Measurements from ENCODE around the gene STAT4. TPM values are rescaled to one million over a fixed set of nuclear protein-coding genes. Genes with fewer than 3 reads are reported as not detected.

The STAT4 gene
- total RNA-seq, 2 experiments from 2014 or later: 50.7 to 51.5 TPM

DNA sequence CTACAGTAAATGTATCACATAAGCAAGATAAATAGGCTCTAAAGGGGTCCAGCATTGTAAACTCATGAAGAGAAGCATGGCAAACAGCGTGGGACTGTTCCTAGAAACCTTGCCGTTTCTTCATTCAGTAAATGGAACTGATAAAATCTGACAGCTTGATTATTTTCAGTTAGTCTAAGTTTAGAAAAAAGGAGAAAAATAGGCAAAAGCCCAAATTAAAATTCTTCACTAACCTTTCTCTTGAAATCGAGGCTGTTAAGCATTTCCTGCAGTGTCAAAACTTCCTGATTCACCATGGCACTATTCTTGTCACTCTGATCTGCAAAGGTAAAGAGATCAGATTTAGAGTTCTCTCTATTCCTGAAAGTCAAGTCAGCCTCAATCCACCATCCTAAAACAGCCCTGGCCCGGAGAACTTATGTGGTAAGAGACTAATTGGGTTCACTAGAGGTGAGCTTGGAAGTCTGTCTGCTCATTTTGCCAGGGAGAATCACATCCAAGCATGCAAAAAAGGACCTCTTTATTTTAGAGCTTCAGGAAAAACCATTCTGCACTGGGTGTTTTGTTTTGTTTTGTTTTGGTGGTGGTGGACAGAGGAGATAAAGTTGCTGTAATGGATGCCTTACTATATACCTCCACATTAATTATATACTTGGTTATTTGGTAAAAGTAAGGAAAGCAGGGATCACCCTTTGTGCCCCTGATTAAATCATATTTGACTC lies 84.4 kb downstream of the STAT4 start:
- ChIA-PET POLR2A (interaction anchor here (1.9 kb wide), 1 partner anchor 82 kb away, joined by 6 read pairs; no protein-coding TSS in a partner anchor), CTCF (interaction anchor here (1.7 to 2.8 kb wide), 2 partner anchors 14 to 89 kb away, joined by 6 to 10 read pairs; no protein-coding TSS in a partner anchor)

GRCh38 chr2:191065785-191066184 lies 85.0 kb downstream of the STAT4 start:
- ChIA-PET POLR2A (interaction anchor here (1.6 to 1.9 kb wide), 2 partner anchors 83 to 85 kb away, joined by 3 to 6 read pairs; partner anchors contain the start of gene STAT4), CTCF (interaction anchor here (1.7 to 2.8 kb wide), 2 partner anchors 13 to 90 kb away, joined by 6 to 10 read pairs; no protein-coding TSS in a partner anchor)

DNA sequence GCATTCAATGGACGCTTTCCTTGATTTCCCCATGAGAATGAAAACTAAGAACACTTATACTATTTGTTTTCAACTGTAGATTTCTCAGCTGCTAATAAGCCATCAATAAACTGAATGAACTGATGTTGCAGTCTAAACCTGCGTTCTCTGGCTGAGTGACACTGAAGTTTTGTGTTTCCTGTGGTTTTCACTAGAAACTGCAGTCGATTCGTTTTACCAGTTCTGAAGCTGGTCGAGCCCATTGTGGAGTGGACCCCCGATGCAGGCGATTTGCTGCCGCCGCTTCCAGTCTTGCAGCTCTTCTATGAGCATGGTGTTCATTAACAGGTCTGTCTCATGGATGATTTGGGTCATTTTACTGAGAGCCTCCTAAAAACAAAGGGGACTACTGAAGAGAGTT lies 86.2 kb downstream of the STAT4 start:
- POLR2A ChIA-PET: interaction anchor here (1.1 to 1.9 kb wide), 3 partner anchors 12 to 86 kb away, joined by 3 to 6 read pairs (median 3); partner anchors contain the start of gene STAT4

DNA sequence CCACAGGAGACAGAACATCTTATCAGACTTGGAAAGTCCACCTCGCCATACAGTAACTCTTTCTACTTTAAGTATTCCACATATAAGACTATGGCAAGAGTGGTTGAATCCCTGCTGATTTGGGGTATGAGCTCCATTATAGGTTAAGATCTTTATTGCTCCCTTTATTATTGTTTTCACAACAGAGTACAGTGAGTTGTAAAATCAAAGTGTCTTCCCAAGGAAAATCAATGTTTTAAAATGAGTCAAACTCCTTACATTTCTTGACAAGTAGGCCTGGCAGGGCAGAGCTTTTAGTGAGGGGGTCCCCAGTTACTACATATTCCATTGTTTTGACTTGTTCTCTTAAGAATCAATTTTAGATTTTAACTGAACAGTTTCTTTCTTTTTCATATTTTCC lies 87.2 kb downstream of the STAT4 start:
- POLR2A ChIA-PET: interaction anchor here (0.6 to 1.1 kb wide), 2 partner anchors 50 to 1406 kb away, joined by 3 read pairs; no protein-coding TSS in a partner anchor
- CTCF ChIA-PET: interaction anchor here (1.1 to 1.8 kb wide), 2 partner anchors 87 to 92 kb away, joined by 3 to 4 read pairs; partner anchors contain the start of gene STAT4

More for the DNA sequence above, 86.2 kb downstream of the STAT4 start:
- CTCF ChIA-PET: interaction anchor here (1.1 to 2.8 kb wide), 4 partner anchors 12 to 91 kb away, joined by 3 to 10 read pairs (median 4); partner anchors contain the start of gene STAT4

GRCh38 chr2:191061381-191061980 lies 89.3 kb downstream of the STAT4 start:
- POLR2A ChIA-PET: no interaction called here
- CTCF ChIA-PET: interaction anchor here (1.4 kb wide), 2 partner anchors 9 to 94 kb away, joined by 4 to 6 read pairs; no protein-coding TSS in a partner anchor

DNA sequence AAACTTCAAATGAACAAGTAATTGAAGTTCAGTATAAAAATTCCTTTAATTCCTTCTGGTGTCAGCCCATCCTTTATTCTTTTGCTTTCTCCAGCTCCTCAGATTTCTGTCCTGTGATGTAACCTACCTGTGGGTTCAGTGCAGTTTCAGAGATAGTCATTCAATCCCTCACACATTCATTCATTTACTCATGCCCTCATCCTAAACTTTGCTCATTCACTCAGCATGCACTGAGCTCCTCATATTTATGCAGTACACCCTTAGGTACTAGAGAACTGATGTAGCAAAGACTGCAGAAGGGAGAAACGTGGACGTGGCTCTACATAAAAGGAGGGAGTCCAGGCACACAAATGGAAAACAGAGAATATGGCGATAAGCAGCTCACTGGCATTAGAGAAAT lies 91.5 kb downstream of the STAT4 start:
- ChIA-PET POLR2A (interaction anchor here (1.0 kb wide), 1 partner anchor 91 kb away, joined by 9 read pairs; the partner anchor contains the start of gene STAT4), CTCF (interaction anchor here (0.6 kb wide), 1 partner anchor 96 kb away, joined by 4 read pairs; no protein-coding TSS in a partner anchor)

DNA sequence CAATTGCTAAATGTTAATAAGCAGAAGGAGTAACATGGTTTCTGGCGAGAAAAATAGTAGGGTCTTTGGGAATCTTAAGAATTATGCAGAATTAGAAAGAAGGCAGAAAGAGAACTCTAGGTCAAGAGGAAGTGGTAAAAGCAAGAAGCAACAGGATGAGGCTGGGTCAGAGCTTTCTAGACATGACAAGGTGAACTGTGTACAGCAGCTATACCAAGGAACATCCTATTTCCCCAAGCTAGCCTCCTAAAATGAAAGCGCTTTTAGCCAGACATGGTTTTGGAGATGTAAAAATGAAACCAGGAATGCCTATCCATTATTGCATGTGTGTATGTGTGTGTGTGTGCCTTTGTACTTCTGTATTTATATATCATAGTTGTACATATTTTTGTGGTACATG lies 94.6 kb downstream of the STAT4 start:
- ChIA-PET POLR2A (no interaction called here), CTCF (interaction anchor here (0.9 to 1.1 kb wide), 2 partner anchors 21 to 99 kb away, joined by 5 read pairs; no protein-coding TSS in a partner anchor)

DNA sequence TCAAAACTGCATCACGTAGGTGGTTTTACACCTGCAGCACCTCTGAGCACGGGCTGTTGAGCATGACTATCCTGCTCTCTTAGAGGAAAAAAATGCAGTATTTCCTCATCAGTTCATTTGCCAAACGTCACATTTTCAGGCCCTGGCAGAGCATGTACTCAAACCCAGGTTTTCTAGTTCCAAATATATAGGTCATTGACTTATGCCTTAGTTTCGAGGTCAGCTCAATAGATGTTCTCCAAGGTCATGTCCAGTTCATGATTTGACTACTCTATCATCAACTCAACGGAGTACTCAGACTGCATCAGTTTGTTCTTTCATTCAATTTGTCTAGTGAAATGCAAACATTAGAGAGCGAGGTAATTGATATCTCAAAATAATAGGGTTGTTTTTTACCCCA lies 97.5 kb downstream of the STAT4 start:
- ChIA-PET POLR2A (interaction anchor here (0.8 kb wide), 1 partner anchor 11 kb away, joined by 3 read pairs; no protein-coding TSS in a partner anchor), CTCF (interaction anchor here (0.8 to 6.4 kb wide), 11 partner anchors 12 to 112 kb away, joined by 3 to 58 read pairs (median 10); partner anchors contain the start of gene STAT4)

DNA sequence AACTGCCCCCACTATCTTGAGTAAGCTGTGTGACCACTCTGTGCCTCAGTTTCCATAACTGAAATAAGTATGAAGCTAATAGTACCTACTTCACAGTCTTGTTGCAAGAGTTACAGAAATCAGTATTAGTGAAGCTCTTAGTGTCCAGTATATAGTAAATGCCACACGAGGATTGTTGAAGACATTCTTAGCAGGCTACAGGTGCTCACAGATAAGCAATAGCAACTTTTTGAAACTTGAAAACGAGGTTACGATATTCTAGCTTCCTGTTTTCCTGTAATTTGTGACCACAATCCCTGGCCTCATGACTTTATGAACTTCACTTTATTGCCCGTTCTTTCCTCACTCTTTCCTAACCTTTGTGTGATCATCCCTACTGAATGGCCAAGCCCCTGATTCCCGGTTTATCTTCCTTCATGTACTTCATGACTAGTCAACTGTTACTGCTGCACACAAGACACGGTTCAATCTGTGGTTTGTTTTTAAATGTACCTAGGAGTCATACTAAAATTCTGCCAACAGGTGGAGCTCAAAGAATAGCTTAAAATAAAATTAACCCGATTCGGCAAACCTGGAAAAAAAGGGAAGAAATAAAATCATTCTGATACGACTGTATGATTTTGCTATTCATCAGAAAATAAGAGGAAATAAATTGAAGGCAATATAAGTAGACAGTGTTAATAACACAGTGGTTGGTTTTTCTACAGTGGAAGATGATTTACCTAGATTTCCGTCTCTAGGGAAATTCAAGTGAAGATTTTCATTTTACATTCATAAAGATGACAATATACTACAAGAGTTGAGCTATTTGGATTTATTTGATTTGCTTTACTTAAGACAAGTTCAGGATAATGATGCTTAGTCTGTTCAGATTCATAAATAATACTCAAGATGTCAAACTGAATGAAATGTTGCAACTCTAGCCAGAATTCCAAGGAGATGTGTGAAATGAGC lies 98.7 kb downstream of the STAT4 start:
- ChIA-PET CTCF (interaction anchor here (0.7 to 6.4 kb wide), 23 partner anchors 10 to 616 kb away, joined by 3 to 58 read pairs (median 4); partner anchors contain the start of gene STAT4), POLR2A (interaction anchor here (0.5 to 1.4 kb wide), 3 partner anchors 12 to 98 kb away, joined by 3 to 6 read pairs (median 4); partner anchors contain the start of gene STAT4)

GRCh38 chr2:191051177-191051576 lies 99.6 kb downstream of the STAT4 start:
- CTCF ChIA-PET: interaction anchor here (1.0 to 6.4 kb wide), 10 partner anchors 16 to 109 kb away, joined by 3 to 58 read pairs (median 7); partner anchors contain the start of gene STAT4
- POLR2A ChIA-PET: interaction anchor here (1.4 kb wide), 1 partner anchor 99 kb away, joined by 6 read pairs; the partner anchor contains the start of gene STAT4

DNA sequence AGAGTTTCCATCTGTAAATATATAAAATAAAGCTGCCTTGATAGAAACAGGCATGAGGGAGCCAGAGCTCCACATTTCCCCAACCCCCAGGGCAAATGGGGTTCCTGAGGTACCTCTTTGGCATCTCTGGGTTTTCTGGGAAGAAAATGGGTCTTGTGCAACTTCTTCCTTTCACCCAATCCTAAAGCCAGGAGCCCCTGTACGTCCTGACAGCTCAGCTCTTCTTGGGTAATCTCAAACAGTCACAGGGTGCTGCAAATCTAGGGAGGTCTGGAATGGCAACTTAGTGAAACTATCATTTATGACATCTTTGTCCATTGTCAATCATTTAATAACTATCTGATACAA lies 100.2 kb downstream of the STAT4 start:
- ChIA-PET CTCF (interaction anchor here (1.0 to 6.4 kb wide), 7 partner anchors 15 to 115 kb away, joined by 3 to 58 read pairs (median 11); partner anchors contain the start of gene STAT4), POLR2A (interaction anchor here (0.5 kb wide), 1 partner anchor 38 kb away, joined by 3 read pairs; no protein-coding TSS in a partner anchor)

- CTCF ChIA-PET: interaction anchor here (0.6 to 6.4 kb wide), 8 partner anchors 30 to 117 kb away, joined by 3 to 58 read pairs (median 7); partner anchors contain the start of gene STAT4
- POLR2A ChIA-PET: interaction anchor here (0.5 kb wide), 1 partner anchor 37 kb away, joined by 3 read pairs; no protein-coding TSS in a partner anchor
Observed at GRCh38 chr2:191049728-191050639, 100.8 kb downstream of the STAT4 start.

GRCh38 chr2:191048073-191048472 lies 102.7 kb downstream of the STAT4 start:
- ChIA-PET POLR2A (no interaction called here), CTCF (interaction anchor here (6.4 kb wide), 1 partner anchor 108 kb away, joined by 58 read pairs; no protein-coding TSS in a partner anchor)

DNA sequence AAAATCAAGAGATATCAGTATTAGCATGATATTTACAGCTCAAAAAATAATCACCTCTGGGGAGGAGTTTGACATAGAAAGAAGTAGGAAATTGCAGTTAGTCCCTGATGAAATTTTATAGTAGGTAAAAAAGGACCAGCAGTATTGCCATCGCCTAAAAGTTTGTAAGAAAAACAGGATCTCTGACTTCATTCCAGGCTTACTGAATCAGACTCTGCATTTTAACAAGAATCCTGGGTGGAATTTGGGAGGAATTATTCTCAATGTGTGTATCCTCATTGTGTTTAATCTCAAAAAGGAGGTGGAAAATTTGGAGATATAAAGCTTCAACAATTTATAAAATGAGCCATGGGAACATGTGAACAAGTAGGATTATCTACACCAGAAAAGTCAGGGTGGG lies 105.7 kb downstream of the STAT4 start:
- ChIA-PET POLR2A (no interaction called here), CTCF (interaction anchor here (1.1 kb wide), 1 partner anchor 15 kb away, joined by 3 read pairs; no protein-coding TSS in a partner anchor)

GRCh38 chr2:191043438-191043837 lies 107.4 kb downstream of the STAT4 start:
- ChIA-PET CTCF (no interaction called here), POLR2A (no interaction called here)

DNA sequence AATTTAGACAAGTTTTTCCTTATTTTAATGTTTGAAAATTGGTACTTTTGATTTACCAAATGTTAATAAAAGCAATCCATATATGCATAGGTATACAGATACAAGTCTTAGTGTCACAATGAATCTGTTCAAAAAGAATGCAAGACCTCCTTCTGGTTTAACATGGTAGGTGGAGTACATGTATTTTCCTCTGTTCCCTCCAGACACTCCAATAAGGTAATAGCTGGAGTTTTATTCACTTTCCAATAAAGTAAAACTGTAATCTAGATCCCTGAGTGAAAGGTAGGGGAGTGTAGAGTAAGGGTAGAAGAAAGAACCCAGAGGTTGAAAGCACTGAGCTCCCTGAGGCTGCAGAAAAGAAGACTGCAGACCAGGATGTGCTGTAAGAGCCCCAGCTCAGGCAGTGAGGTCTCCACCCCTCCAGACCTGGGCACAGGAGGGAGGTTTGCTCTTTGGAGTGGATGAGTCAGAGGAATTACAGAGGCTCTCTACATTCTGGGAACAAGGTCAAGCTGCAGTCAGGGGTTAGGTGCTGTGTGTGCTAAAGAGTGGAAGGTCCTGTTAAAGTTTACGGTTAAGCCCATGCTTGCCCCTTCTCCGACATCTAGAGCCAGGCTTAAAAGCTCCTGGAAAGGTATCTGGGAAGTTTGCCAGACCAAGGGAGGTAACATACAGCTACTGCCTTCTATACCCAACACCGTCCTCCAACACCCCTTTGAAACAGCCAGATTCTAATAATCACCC lies 109.2 kb downstream of the STAT4 start:
- ChIA-PET POLR2A (no interaction called here), CTCF (no interaction called here)
